Stimulated activated naive CD8-positive, alpha-beta T cell treated with anti-CD3 and anti-CD28 coated beads, Interleukin-15, amount 100 ng/mL, for 72 hours (primary cell): ENCODE results near the gene SREK1.
"Not testable (repeated sequence)": the region's sequence is repeated elsewhere in the genome, so short reads cannot be mapped to it uniquely, and the experiment has no call there.

Source experiments
- ATAC-seq: fragments of 150-1000 bp; cut with Tn5 transposase; 2 replicates; pipeline ENCODE4 v1.10.0; 2021; ENCODE audit warnings: mild to moderate bottlenecking, moderate library complexity
- DNase-seq, 2 donors: peaks; one replicate each; pipeline ENCODE4 v3.0.0; 2021 to 2022
- H3K27ac Mint-ChIP-seq, 2 donors: one replicate each; pipeline ENCODE4 v1.8.0; 2022; ENCODE audit warnings: mild to moderate bottlenecking in 2 of 2, mixed read lengths in 2 of 2, moderate library complexity in 2 of 2
- H3K27me3 Mint-ChIP-seq: one replicate; pipeline ENCODE4 v1.8.0; 2022; ENCODE audit warnings: mixed read lengths
- H3K4me1 Mint-ChIP-seq: one replicate; pipeline ENCODE4 v1.8.0; 2022; ENCODE audit warnings: mild to moderate bottlenecking, mixed read lengths
- H3K4me3 Mint-ChIP-seq, 2 donors: one replicate each; pipeline ENCODE4 v1.8.0; 2022; ENCODE audit warnings: mild to moderate bottlenecking in 2 of 2, mixed read lengths in 2 of 2, moderate library complexity in 1 of 2
- H3K9me3 Mint-ChIP-seq, 2 donors: one replicate each; pipeline ENCODE4 v1.8.0; 2022; ENCODE audit warnings: mixed read lengths in 2 of 2

Gene SREK1, protein sequence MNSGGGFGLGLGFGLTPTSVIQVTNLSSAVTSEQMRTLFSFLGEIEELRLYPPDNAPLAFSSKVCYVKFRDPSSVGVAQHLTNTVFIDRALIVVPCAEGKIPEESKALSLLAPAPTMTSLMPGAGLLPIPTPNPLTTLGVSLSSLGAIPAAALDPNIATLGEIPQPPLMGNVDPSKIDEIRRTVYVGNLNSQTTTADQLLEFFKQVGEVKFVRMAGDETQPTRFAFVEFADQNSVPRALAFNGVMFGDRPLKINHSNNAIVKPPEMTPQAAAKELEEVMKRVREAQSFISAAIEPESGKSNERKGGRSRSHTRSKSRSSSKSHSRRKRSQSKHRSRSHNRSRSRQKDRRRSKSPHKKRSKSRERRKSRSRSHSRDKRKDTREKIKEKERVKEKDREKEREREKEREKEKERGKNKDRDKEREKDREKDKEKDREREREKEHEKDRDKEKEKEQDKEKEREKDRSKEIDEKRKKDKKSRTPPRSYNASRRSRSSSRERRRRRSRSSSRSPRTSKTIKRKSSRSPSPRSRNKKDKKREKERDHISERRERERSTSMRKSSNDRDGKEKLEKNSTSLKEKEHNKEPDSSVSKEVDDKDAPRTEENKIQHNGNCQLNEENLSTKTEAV

GRCh38 chr5:66144074-66144833 lies at the start of gene SREK1:
Gene SREK1, plus strand, starts transcription at chr5:66144300. Its CDS starts 77 bp downstream, at chr5:66144377.
- Mint-ChIP-seq H3K4me1 (peaks cover 38% of the 10 kb centered on the region), H3K4me3 (peak within 1 kb of the TSS; percentile 97 to 99), H3K27ac (peak within 1 kb of the TSS; percentile 100), H3K9me3 (no peaks in the 10 kb centered on the region), H3K27me3 (no peaks in the 10 kb centered on the region)
- peak; percentile 92 for ATAC-seq
- peak; percentile 87 to 91 for DNase-seq

DNA sequence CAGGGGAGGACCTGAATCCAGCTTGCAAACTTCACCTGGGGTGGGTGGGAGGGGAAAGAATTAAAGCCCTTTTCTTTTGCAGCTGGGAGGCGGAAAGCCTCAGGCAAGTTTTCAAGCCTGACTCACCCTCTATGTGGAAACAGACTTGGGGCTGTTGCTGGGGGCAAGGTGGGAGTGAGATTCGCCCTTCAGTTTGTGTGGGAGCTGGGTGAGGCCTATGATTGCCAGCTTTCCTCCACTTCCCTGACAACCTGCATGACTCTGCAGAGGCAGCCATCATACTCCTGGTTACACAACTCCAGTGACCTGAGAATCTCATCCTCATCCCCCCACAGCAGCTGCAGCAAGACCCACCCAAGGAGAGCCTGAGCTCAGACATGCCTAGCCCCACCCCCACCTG lies 43.2 kb upstream of the SREK1 start:
- Mint-ChIP-seq H3K4me1 (no peaks in the 10 kb centered on the region), H3K4me3 (no peak overlapping the region), H3K27ac (peak overlapping the region in 1 of 2 donors; percentile 83), H3K9me3 (peaks cover 47 to 82% of the 10 kb centered on the region in 2 donors), H3K27me3 (no peaks in the 10 kb centered on the region)
- ATAC-seq, result no peak
- DNase-seq, result no peak

DNA sequence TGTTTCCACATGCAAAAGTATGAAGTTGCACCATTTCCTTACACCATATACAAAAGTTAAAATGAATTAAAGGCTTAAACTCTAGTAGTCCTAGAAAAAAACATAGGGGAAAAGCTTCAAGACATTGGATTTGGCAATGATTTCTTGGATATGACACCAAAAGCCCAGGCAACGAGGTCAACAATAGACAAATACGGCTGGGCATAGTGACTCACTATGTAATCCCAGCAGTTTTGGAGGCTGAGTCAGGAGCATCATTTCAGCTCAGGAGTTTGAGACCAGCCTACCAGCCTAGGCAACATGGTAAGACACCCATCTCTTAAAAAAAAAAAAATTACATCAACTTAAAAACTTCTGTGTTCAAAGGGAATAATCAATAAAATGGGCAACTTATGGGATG lies 30.9 kb upstream of the SREK1 start:
- Mint-ChIP-seq H3K27ac (no peak overlapping the region), H3K4me1 (no peaks in the 10 kb centered on the region), H3K9me3 (peaks cover 21 to 35% of the 10 kb centered on the region in 2 donors), H3K27me3 (no peaks in the 10 kb centered on the region), H3K4me3 (no peak overlapping the region)
- ATAC-seq (no peak), DNase-seq (no peak)

DNA sequence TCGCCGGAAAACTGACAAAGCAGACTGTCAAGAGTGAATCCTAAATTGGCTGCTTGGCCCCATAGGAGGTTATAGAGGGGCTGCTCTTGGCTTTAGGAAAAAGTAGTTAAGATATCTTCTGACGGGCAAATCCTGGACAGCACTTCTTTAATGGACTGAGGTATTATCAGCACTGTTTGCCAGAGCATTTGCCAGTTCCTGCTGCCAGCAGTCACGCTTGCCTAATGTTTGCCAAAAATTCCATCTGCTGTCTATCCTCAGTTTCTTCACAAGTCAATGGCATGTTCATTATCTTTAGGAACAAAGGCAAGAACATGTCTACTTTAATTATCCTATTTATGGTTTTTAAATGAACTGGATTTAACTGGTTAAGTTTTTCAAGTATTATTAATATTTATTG lies 25.8 kb upstream of the SREK1 start:
- H3K4me3 Mint-ChIP-seq, result no peak overlapping the region
- H3K27me3 Mint-ChIP-seq, result no peaks in the 10 kb centered on the region
- H3K4me1 Mint-ChIP-seq, result no peaks in the 10 kb centered on the region
- DNase-seq, result no peak
- ATAC-seq, result no peak
- no peak overlapping the region for H3K27ac Mint-ChIP-seq
- peaks cover 4 to 8% of the 10 kb centered on the region in 2 donors for H3K9me3 Mint-ChIP-seq

- Mint-ChIP-seq H3K4me1 (no peaks in the 10 kb centered on the region), H3K27ac (no peak overlapping the region), H3K27me3 (no peaks in the 10 kb centered on the region), H3K9me3 (no peaks in the 10 kb centered on the region), H3K4me3 (no peak overlapping the region)
- ATAC-seq (no peak), DNase-seq (no peak)
These were observed 21.6 kb upstream of the SREK1 start for GRCh38 chr5:66122379-66123034.

DNA sequence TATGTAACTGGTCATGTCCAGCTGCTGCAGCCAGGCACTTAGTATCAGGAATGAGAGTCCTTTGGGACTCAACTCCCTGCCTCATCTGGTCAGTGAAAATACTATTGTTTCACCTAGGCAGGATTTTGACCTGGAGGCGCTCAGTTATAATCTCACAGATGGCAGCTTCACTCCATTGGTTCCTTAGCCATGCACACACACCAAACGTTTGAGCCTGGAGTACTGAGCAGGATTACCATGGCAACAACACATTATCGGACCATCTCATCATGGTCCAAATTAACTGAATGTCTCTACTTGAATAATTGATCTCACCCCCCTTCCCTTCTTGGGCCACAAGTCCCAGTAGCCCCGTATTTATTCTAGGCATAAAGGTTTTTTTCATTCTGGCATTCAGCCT lies 15.0 kb upstream of the SREK1 start:
- H3K4me3 Mint-ChIP-seq, result no peak overlapping the region
- no peaks in the 10 kb centered on the region for H3K27me3 Mint-ChIP-seq
- H3K4me1 Mint-ChIP-seq, result no peaks in the 10 kb centered on the region
- no peak overlapping the region for H3K27ac Mint-ChIP-seq
- ATAC-seq, result no peak
- no peaks in the 10 kb centered on the region for H3K9me3 Mint-ChIP-seq
- DNase-seq, result no peak

GRCh38 chr5:66130493-66130892 lies 13.6 kb upstream of the SREK1 start:
- Mint-ChIP-seq H3K4me3 (no peak overlapping the region), H3K27me3 (no peaks in the 10 kb centered on the region), H3K9me3 (no peaks in the 10 kb centered on the region), H3K4me1 (no peaks in the 10 kb centered on the region), H3K27ac (no peak overlapping the region)
- DNase-seq (no peak), ATAC-seq (no peak)

GRCh38 chr5:66134407-66134861 lies 9.7 kb upstream of the SREK1 start:
- Mint-ChIP-seq H3K27ac (no peak overlapping the region), H3K9me3 (no peaks in the 10 kb centered on the region), H3K4me3 (no peak overlapping the region), H3K4me1 (peaks cover 11% of the 10 kb centered on the region), H3K27me3 (no peaks in the 10 kb centered on the region)
- ATAC-seq (no peak), DNase-seq (no peak)

DNA sequence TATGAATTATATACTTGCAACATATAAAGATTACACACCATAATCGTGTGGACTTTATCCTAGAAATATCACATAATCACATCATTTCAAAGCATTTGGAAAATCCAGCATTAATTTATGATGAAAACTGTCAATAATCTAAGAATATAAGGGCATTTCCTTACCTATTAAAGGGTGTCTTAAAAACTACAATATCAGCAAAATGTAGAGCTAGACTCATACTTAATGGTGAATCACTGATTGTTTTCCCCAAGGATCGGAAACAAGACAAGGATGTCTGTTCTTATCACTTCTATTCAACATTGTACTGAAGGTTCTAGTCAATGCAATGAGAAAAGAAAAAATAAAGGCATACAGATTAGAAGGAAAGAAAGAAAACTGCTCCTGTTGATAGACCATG lies 8.0 kb upstream of the SREK1 start:
- DNase-seq (no peak), ATAC-seq (no peak)
- no peak overlapping the region for H3K27ac Mint-ChIP-seq
- peaks cover 24% of the 10 kb centered on the region for H3K4me1 Mint-ChIP-seq
- H3K27me3 Mint-ChIP-seq, result no peaks in the 10 kb centered on the region
- H3K9me3 Mint-ChIP-seq, result no peaks in the 10 kb centered on the region
- no peak overlapping the region for H3K4me3 Mint-ChIP-seq

DNA sequence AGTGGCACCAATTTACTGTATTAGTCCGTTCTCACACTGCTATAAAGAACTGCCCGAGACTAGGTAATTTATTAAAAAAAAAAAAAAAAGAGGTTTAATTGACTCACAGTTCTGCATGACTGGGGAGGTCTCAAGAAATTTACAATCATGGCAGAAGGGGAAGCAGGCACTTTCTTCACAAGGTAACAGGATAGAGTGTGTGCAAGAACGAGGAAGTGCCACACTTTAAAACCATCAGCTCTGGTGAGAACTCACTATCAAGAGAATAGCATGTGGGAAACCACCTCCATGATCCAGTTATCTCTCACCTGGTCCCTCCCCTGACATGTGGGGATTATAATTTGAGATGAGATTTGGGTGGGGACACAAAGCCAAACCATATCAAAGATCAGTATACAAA lies 7.2 kb upstream of the SREK1 start:
- not testable (repeated sequence) for H3K27me3 Mint-ChIP-seq, H3K4me3 Mint-ChIP-seq, H3K27ac Mint-ChIP-seq, ATAC-seq, H3K9me3 Mint-ChIP-seq, DNase-seq
- H3K4me1 Mint-ChIP-seq, result peaks cover 24% of the 10 kb centered on the region

DNA sequence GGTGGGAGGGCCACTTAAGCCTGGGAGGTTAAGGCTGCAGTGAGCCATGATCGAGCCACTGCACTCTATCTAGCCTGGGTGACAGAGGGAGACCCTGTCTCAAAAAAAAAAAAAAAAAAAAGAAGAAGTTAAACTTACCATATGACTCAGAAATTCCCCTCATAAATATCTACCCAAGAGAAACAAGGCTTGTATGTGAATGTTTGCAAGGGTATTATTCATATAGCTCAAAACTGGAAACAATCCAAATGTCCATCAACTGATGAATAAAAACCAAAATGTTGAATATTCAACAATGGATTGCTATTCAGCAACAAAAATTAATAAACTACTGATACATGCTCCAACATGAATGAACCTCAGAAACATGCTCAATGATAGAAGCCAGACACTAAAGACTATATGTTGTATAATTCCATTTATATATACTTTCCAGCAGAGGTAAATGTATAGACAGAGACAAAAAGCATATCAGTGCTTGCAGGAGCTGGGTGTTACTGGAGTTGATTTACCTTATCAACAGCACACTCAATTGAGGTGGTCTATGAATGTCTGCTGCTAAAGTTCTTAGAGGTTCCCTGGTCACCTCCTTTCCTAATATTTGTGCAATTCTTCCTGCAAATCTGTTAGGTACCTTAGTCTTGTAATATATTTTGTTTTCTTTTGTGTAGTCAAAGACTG lies 5.3 kb upstream of the SREK1 start:
- Mint-ChIP-seq H3K9me3 (no peaks in the 10 kb centered on the region), H3K4me3 (no peak overlapping the region), H3K4me1 (peaks cover 31% of the 10 kb centered on the region), H3K27me3 (no peaks in the 10 kb centered on the region), H3K27ac (no peak overlapping the region)
- DNase-seq (no peak), ATAC-seq (no peak)

DNA sequence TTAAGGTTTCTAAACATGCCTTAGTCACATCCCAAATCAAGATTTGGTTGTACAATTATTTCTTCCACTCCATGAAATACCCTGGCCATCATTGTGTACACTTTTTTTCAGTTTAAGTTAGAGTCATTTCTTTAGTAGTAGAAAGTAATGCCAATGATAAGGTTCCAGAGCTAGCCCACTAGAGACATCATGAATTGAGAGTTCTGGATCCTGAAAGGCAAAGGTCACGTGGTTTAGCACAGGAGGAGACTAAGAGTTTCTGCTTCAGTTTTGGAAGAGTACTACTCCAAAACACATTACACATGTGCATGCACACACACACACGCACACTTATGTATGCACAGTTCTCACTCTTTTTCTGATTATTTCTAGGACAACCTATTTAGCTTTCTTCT lies 4.8 kb upstream of the SREK1 start:
- H3K27ac Mint-ChIP-seq, result no peak overlapping the region
- no peak for ATAC-seq
- H3K27me3 Mint-ChIP-seq, result no peaks in the 10 kb centered on the region
- no peaks in the 10 kb centered on the region for H3K9me3 Mint-ChIP-seq
- no peak overlapping the region for H3K4me3 Mint-ChIP-seq
- DNase-seq, result no peak
- H3K4me1 Mint-ChIP-seq, result peaks cover 31% of the 10 kb centered on the region

- ATAC-seq, result no peak
- Mint-ChIP-seq H3K4me1 (peaks cover 40% of the 10 kb centered on the region), H3K4me3 (peak overlapping the region; percentile 52 to 62), H3K27me3 (no peaks in the 10 kb centered on the region), H3K9me3 (no peaks in the 10 kb centered on the region), H3K27ac (peak overlapping the region; percentile 1 to 28)
- DNase-seq, result no peak
These were observed 1.7 kb upstream of the SREK1 start for GRCh38 chr5:66142417-66142816.

DNA sequence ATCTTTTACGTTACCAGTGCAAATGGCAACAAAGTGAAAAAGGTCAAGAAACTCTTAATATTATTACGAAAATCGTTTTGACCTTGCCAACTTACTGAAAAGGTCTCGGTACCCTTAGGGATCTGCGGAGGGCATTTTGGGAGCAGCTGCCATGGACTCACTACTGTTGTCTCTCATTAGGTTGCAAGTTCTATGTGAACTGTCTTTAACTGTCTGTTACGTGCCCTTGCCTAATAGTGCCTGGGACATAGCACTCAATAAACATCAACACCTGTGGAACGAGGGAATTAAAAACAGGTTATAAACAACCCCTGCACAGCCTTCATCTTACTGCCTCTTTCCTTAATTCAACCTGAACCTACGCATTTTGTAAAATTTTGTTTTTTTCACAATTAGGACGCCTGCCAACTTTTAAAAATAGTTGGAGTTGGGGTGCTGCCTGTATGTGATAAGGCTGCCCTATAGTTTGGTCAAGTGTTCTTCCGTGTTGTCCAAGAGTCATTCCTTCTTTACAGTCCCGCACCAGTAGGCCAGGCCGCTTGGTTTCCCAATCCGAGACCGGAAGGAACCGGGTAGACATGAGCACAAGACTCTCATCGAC lies 527 bp upstream of the SREK1 start:
- ATAC-seq (no peak), DNase-seq (no peak)
- Mint-ChIP-seq H3K27ac (peak overlapping the region; percentile 100), H3K4me3 (peak overlapping the region; percentile 97 to 99), H3K4me1 (peaks cover 45% of the 10 kb centered on the region), H3K27me3 (no peaks in the 10 kb centered on the region), H3K9me3 (no peaks in the 10 kb centered on the region)
